Fibroblast of lung (primary cell): ENCODE measurements around the gene SPRR3. TPM values are rescaled to one million over a fixed set of nuclear protein-coding genes. Genes with fewer than 3 reads are reported as not detected.

ENCODE experiments used
- DNase-seq, 2 donors: peaks; one replicate each; pipeline versions ENCODE4 v3.0.0 to v3.0.0-alpha.2; 2010; ENCODE audit warnings: low read depth in 2 of 2
- H2AFZ ChIP-seq: 2 replicates; pipeline ENCODE4 v1.5.1; 2012; ENCODE audit warnings: low read length, control low read depth, inconsistent platforms
- H3K27ac ChIP-seq: 2 replicates; pipeline ENCODE4 v1.5.1; 2011; ENCODE audit warnings: low read length, control low read depth; ENCODE audit not compliant: insufficient read depth
- H3K27me3 ChIP-seq: 2 replicates; pipeline ENCODE4 v1.5.1; 2011; ENCODE audit warnings: mild to moderate bottlenecking, low read length; ENCODE audit not compliant: control insufficient read depth, insufficient read depth
- H3K36me3 ChIP-seq: 2 replicates; pipeline ENCODE4 v1.5.1; 2011; ENCODE audit warnings: low read length; ENCODE audit not compliant: control insufficient read depth, insufficient read depth
- H3K4me1 ChIP-seq: 2 replicates; pipeline ENCODE4 v1.5.1; 2011; ENCODE audit warnings: low read length; ENCODE audit not compliant: control insufficient read depth, insufficient read depth; ENCODE audit errors: extremely low read depth
- H3K4me2 ChIP-seq: 2 replicates; pipeline ENCODE4 v1.5.1; 2011; ENCODE audit warnings: low read length, control low read depth; ENCODE audit not compliant: insufficient read depth; ENCODE audit errors: extremely low read depth
- H3K4me3 ChIP-seq, 4 experiments: fragments of 200-600 bp in 1 of 4; sonication (generic) in 1 of 4; replicated peaks in 1 of 4; 2 replicates each; pipeline ENCODE4 v1.5.1; 2011 to 2016; ENCODE audit warnings: low read length in 4 of 4, low read depth in 3 of 4, mild to moderate bottlenecking in 3 of 4, control low read depth in 2 of 4, inconsistent platforms in 1 of 4, mixed read lengths in 1 of 4; ENCODE audit not compliant: insufficient read depth in 1 of 4; ENCODE audit errors: control extremely low read depth in 1 of 4
- H3K79me2 ChIP-seq: 2 replicates; pipeline ENCODE4 v1.5.1; 2012; ENCODE audit warnings: mild to moderate bottlenecking, low read length, inconsistent platforms; ENCODE audit not compliant: control insufficient read depth, insufficient read depth
- H3K9ac ChIP-seq: 2 replicates; pipeline ENCODE4 v1.5.1; 2011; ENCODE audit warnings: mild to moderate bottlenecking, low read length, control low read depth; ENCODE audit not compliant: insufficient read depth
- H3K9me3 ChIP-seq: 2 replicates; pipeline ENCODE4 v1.5.1; 2012; ENCODE audit warnings: low read depth, low read length; ENCODE audit not compliant: control insufficient read depth, insufficient read depth
- H4K20me1 ChIP-seq: 2 replicates; pipeline ENCODE4 v1.5.1; 2011; ENCODE audit warnings: low read length; ENCODE audit not compliant: control insufficient read depth, insufficient read depth; ENCODE audit errors: extremely low read depth
- EZH2 ChIP-seq: IDR thresholded peaks from 2 replicates; pipeline ENCODE4 v1.5.1; 2012; ENCODE audit warnings: low read length, control low read depth, mild to moderate bottlenecking; ENCODE audit errors: missing control alignments
- polyA plus RNA-seq, 2 donors: library from polyadenylated mRNA; depleted of rRNA in 1 of 2; stranded (reverse) in 1 of 2; unstranded in 1 of 2; fragments of >200 nt; gene quantifications; 2 replicates each; pipeline ENCODE4 v1.2.1, GENCODE V29; 2011 to 2012; ENCODE audit warnings: missing spikeins in 1 of 2
- total RNA-seq: library from RNA; depleted of rRNA; stranded (reverse); fragments of >200 nt; gene quantifications from 2 replicates; pipeline ENCODE4 v1.2.1, GENCODE V29; 2014
- TF ChIP-seq, protein P1 (sequence below), 2 donors: IDR thresholded peaks in 1 of 2; conservative IDR thresholded peaks in 1 of 2; 1 replicate in 1 of 2; 2 replicates in 1 of 2; pipeline ENCODE4 v1.5.1; 2011 to 2012; ENCODE audit warnings: low read length in 2 of 2, control low read depth in 1 of 2, inconsistent platforms in 1 of 2, low read depth in 1 of 2, mild to moderate bottlenecking in 1 of 2

SPRR3 gene
- total and polyA plus RNA-seq, 2 donors (not counting 1 experiment from before 2014, with no cell fraction given), result not detected

DNA sequence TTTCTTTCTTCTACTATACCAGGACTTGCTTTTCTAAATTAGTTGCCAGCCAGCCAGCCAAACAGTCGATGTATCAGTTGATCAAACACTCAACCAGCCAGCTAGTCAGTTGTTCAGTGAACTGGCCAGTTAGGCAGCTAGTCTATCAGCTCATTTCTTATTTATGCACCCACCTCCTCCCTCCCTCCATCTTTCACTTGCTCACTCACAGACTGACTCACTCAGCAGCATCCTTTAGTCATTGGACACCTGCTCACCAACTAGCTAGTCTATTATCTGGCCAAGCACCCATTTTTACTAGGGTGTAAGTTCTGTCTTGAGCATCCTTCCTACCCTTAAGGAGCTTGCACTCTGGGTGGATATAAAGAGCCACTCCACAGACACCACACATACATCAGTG is 37.0 kb upstream of the SPRR3 start:
- DNase-seq, result no peak
- H3K4me3 ChIP-seq, result no peak overlapping the region
- H3K79me2 ChIP-seq, result no peaks in the 10 kb centered on the region
- no peaks in the 10 kb centered on the region for H3K27me3 ChIP-seq
- no peaks in the 10 kb centered on the region for H3K4me1 ChIP-seq
- H3K9ac ChIP-seq, result no peak overlapping the region
- H3K36me3 ChIP-seq, result no peaks in the 10 kb centered on the region
- no peak overlapping the region for H3K27ac ChIP-seq
- TF ChIP-seq EZH2, result no peak
- TF ChIP-seq, protein P1, sequence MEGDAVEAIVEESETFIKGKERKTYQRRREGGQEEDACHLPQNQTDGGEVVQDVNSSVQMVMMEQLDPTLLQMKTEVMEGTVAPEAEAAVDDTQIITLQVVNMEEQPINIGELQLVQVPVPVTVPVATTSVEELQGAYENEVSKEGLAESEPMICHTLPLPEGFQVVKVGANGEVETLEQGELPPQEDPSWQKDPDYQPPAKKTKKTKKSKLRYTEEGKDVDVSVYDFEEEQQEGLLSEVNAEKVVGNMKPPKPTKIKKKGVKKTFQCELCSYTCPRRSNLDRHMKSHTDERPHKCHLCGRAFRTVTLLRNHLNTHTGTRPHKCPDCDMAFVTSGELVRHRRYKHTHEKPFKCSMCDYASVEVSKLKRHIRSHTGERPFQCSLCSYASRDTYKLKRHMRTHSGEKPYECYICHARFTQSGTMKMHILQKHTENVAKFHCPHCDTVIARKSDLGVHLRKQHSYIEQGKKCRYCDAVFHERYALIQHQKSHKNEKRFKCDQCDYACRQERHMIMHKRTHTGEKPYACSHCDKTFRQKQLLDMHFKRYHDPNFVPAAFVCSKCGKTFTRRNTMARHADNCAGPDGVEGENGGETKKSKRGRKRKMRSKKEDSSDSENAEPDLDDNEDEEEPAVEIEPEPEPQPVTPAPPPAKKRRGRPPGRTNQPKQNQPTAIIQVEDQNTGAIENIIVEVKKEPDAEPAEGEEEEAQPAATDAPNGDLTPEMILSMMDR (conservative IDR thresholded peaks at IDR 0.05 in 1 of 2, IDR thresholded peaks at IDR 0.05 in 1 of 2; ENCODE audit: low read depth in 1 of 2, low read length in 2 of 2), result no peak
- no peak overlapping the region for H2AFZ ChIP-seq
- no peaks in the 10 kb centered on the region for H4K20me1 ChIP-seq
- H3K9me3 ChIP-seq, result no peaks in the 10 kb centered on the region
- no peak overlapping the region for H3K4me2 ChIP-seq

DNA sequence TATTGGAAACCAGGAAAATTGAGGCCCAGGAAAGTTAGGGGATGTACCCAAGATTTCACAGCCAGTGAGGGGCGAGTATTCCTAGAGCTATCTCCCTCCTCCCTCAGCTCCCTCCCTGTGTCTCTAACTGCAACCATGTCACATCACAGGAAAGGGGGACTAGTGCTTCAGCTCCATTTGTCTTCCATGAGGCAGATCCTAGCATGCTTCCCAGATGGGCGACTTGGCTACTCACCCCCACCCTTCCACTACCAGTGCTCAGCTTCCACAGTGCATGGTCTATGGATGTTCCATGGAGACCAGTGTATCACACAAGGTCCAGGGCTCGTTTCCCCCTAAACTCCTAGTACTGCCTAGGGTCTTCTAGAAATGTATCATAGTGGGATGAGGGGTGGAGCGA is 35.7 kb upstream of the SPRR3 start:
- no peaks in the 10 kb centered on the region for H4K20me1 ChIP-seq
- no peak for DNase-seq
- TF ChIP-seq EZH2, result no peak
- TF ChIP-seq, protein P1 (conservative IDR thresholded peaks at IDR 0.05 in 1 of 2, IDR thresholded peaks at IDR 0.05 in 1 of 2; ENCODE audit: low read depth in 1 of 2, low read length in 2 of 2), result no peak

DNA sequence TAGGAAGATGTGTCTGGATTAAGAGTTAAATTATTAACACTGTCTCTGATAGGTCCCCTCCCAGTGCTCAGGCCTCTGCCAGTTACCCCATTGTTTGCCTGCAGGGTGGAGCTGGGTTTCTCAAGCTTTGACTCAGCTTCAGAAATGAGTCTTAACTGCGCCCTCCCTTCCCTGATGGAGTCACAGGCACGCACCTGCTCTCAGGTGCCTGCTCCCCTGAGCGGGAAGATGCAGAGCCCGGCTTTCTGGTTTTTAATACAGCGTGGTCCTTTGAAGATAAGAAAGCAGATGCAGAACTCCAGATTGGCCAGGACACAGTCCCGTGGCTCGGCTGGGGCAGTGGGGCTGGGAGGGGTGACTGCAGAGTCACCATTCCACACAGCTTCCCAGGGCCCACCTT is 34.3 kb upstream of the SPRR3 start:
- no peak overlapping the region for H2AFZ ChIP-seq
- no peaks in the 10 kb centered on the region for H3K36me3 ChIP-seq
- no peaks in the 10 kb centered on the region for H3K79me2 ChIP-seq
- no peak overlapping the region for H3K4me3 ChIP-seq
- no peak overlapping the region for H3K9ac ChIP-seq
- no peak overlapping the region for H3K4me2 ChIP-seq
- TF ChIP-seq EZH2, result no peak
- TF ChIP-seq, protein P1 (conservative IDR thresholded peaks at IDR 0.05 in 1 of 2, IDR thresholded peaks at IDR 0.05 in 1 of 2; ENCODE audit: low read depth in 1 of 2, low read length in 2 of 2), result no peak
- H3K27me3 ChIP-seq, result no peaks in the 10 kb centered on the region
- no peaks in the 10 kb centered on the region for H4K20me1 ChIP-seq
- DNase-seq, result no peak
- H3K4me1 ChIP-seq, result no peaks in the 10 kb centered on the region
- H3K9me3 ChIP-seq, result no peaks in the 10 kb centered on the region
- H3K27ac ChIP-seq, result no peak overlapping the region

More for the DNA sequence above, 35.7 kb upstream of the SPRR3 start:
- Histone ChIP-seq H3K79me2 (no peaks in the 10 kb centered on the region), H3K9me3 (no peaks in the 10 kb centered on the region), H3K27ac (no peak overlapping the region), H3K36me3 (no peaks in the 10 kb centered on the region), H2AFZ (no peak overlapping the region), H3K4me3 (no peak overlapping the region), H3K27me3 (no peaks in the 10 kb centered on the region), H3K4me2 (no peak overlapping the region), H3K4me1 (no peaks in the 10 kb centered on the region), H3K9ac (no peak overlapping the region)
